ENCODE data around the gene PIP5K1B.

PIP5K1B gene

GRCh38 chr9:68709291-68710110 is 4.5 kb downstream of the PIP5K1B start:
- peak; percentile 14 for DNase-seq

DNA sequence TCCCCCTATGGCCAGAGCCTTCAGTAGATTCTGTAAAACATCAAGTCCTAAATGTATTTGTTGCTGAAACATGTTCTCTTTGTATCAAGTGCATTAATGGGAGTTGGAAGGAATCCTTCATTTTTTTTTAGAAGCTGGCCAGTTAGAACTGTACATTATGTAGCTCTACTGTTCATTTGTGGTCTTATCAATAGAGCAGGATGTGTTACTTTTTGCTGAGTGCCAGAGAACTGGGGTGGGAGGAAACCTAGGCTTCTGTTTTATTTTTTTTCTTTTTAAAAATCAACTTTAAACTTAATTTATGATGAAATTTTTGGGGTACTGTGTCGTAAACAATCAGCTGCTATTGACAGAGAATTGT is 5.1 kb downstream of the PIP5K1B start:
- DNase-seq, result no peak

DNA sequence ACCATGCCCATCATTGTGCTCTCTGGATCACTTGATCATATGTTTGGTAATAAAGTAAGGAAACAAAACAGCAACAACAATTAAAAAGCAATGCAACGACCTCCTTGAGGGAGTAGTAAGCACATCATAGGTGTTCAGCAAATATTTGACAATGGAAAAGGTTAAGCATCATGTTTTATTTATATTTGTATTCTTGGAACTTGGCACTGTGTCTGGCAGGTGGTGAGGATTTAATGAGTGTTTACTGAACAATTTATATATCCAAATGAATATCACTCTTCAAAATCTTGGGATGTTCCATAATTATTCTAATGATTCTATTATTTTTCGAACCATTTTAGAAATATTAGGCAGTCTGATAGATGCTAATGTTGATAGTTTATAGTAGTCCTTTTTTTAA is 6.2 kb downstream of the PIP5K1B start:
- peak; percentile 72 for DNase-seq

DNA sequence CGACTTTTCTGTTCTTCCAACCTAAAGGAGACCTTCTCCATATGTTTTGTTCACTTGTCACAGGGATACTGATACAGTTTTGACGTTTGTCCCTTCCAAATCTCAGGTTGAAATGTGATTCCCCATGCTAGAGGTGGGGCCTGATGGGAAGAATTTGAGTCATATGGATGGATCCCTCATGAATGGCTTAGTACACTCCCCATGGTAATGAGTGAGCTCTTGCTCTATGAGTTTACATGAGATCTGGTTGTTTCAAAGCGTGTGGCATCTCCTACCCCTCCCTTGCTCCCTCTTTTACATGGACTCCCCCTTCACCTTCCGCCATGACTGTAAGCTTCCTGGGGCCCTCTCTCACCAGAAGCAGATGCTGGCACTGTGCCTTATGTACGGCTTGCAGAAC is 6.9 kb downstream of the PIP5K1B start:
- DNase-seq, result peak; percentile 7

GRCh38 chr9:68714416-68715180 is 9.6 kb downstream of the PIP5K1B start:
- DNase-seq, result no peak

GRCh38 chr9:68715181-68715456 is 10.1 kb downstream of the PIP5K1B start:
- DNase-seq, result no peak

- DNase-seq, result peak; percentile 51
Observed at GRCh38 chr9:68717552-68718443, 12.8 kb downstream of the PIP5K1B start.

GRCh38 chr9:68719847-68720246 is 14.8 kb downstream of the PIP5K1B start:
- DNase-seq, result no peak

DNA sequence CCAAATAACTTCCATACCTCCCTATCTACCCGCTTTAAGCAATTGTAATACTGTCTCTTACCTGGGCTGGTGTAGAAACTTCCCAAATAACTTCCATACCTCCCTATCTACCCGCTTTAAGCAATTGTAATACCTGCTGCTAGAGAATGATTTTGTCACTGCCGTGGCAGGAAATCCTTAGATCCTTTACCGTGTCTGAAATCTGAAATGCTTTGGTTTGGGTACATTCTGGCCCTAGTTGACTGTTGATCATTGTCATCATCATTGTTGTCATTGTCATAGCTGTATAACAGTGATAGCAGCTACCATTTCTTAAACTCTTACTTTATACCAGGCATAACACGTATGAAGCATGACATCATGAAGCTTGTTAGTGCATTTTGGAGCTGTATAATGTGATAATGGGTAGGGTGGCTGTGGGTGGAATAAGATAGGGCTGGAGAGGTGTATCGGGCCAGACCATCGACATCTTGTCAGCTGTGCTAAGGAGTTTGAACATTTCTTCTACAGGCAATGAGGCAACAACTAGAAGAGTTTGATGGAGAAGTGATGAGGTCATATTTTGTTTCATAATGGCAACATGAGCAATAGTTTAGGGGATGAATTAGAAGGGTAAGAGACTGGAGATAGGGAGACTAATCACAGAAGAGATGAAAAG is 15.7 kb downstream of the PIP5K1B start:
- no peak for DNase-seq

GRCh38 chr9:68721666-68722330 is 16.8 kb downstream of the PIP5K1B start:
- DNase-seq, result no peak

DNA sequence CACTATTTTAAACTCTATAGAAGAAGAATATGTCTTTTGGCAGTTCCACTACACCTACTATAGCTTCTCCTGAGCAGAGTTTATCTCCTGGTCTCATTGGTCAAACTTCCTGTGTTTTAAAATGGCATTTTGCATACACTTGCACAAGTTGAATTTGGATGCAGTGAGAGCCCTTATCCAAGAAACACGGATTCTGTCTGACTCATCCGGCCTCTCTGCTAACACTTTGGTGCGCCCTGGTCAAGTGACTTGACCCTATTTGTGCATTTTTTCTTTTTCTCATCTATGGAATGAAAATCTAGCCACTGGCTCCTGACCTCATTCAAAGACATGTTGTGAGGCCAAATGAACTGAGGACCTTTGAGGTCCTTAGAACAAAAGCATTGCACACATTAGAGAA is 20.0 kb downstream of the PIP5K1B start:
- DNase-seq, result no peak

DNA sequence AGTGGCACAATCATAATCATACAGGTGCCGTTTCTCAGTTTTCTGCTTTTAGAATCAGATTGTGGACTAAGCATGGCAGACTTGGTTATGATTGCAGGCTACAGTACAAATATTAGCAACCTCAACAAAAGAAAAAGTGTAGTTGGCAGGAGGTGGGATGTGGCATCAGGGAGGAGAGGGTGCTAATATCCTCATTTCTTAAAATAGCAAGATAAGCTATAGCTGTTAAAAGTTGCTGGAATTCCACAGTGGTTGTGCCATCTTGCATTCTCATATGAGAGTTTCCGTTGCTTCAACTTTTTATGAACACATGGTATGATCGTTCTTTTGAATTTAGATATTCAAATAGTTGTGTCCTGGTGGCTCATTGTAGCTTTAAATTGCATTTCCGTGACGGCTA is 21.4 kb downstream of the PIP5K1B start:
- DNase-seq, result no peak

DNA sequence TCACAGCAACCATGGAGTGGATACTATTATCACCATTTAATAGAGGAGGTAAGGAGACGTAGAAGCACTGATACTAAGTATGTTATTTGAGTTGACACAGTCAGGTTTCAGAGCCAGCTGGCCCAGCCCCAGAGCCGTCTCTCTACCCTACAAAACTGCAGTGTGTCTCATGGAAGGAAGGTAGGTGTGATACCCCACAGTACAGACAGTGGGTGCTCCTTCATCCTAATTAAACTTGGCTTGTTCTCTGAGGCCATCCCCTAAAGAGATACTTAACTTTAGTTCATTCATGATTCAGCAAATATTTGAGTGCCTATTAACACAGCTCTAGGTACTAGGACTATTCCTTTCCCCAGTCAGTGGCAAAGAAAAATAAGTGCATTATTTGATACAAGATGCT is 22.6 kb downstream of the PIP5K1B start:
- DNase-seq, result no peak

DNA sequence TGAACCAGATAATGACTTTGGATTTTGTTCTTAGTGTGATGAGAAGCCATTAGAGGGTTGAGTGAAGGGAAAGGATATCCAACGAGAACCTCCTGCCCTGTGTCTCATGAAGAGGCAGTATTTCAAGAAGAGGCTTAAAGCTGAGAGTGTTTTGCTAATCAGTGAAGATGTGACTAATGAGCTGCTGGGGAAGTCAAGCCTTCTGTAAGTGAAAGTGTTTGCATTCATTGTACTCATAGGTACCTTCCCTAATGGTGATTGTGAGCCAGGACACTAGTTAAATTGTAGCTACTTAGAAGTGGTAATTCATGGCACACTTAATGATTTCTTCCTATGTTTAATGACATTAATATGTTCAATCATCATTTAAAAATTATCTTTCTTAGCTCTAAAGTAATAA is 23.7 kb downstream of the PIP5K1B start:
- no peak for DNase-seq

- no peak for DNase-seq
Observed at GRCh38 chr9:68730570-68731235, 25.7 kb downstream of the PIP5K1B start.

DNA sequence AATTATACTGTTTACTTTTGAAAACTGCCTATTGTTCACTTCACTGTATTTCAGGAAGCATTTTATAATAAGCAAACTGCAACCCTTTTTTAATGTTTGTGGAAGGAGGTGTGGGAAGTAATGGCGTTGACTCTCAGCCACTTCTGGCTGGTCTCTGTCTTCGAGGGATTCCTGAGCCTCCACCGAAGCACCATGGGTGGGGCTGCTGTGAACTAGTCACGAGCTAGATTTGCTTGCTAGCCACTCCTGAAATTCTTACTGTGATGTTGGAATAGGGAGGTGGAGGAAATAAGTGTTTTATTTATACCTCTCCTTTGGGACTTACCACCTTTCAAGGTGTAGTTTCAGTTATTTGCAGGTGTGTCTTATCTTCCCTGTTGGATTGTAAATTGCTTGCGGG is 26.8 kb downstream of the PIP5K1B start:
- peak; percentile 22 for DNase-seq

DNA sequence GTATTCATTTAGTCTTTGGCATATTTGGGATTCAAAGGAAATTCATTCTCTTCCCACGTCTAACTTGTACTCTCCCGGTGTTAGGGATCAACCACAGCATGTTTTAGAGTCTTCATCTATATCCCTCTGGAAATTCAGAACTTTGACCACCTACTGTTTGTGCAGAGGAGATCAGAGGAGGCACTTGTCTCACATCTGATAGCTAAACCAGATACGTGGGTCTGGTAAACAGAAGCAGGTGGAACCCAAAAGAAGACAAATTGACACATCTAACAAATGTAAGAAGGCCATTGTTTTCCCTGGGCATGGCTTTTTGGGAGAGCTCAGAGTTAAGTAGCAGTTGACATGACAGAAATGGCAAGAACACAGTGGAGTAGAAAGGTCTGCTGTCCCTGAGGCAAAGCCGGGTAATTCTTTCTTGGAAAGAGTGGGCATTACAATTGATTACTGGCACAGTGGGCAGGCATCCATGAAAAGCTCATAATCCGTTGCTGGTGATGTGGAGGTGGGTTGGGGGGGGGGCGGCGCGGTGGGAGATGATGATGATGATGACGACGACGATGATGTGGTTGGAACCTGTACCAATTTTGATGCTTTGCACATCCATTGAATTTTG is 27.5 kb downstream of the PIP5K1B start:
- no peak for DNase-seq

DNA sequence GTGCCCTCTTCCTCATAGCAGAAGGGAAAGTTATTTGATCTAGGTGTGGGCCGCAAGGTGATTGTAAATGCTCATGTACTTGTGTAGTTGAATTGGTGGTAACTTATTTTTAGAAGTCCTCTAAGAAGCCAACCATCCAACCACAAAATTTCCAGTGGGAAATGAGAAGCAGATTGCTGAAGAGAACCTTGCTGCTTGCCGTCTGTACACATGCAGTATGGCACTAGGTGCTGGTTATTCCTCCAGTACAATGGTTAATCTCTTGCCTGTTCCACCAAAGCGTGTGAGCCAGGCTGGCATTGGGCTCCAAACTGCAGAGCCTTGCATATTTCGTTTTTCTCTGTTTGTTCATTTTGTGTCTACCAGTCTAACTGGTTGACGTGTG is 28.0 kb downstream of the PIP5K1B start:
- DNase-seq, result no peak

DNA sequence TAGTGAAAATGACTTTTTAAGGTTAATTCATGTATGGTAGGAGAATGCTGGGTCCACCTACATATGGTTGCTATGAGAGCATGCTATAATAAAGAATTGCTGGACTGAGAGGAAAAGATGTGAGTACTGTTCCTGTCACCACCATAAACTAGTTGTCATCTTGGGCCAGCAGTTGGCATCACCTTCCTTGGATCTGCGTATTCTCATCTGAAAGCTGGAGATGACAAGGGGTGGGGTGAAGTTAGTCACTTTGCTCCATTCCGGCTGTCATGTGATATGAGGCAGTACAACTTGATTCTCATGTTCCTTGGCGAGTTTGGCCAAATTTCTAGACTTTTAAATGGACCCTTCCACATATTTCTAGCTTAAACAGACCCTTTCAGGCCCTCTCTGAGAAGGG is 33.3 kb downstream of the PIP5K1B start:
- DNase-seq, result no peak

DNA sequence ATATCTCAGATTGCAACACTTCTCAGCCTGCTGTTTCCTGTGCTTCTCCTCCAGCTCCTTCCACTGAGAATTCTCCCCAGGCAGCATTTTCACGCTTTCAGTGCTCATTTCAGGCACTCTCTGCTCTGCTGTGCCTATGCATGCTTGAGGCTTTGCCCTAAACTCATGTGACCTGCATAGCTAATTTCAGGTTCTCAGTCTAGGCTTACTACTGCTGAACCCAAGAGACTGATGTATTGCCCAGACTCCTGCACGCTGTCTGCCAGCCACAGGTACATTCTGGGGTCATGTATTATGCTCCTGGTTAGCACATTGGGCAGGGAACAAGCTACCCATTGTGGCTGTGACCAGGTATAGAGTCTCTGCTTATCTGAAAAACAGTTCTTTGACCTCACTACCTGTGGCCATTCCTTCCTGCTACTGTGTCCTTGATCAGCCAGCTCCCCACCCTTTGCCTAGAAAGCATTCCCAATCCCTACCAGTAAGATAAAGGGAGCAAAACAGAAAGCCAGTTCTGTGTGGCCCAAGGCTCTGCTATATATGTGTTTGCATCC is 34.7 kb downstream of the PIP5K1B start:
- peak; percentile 67 for DNase-seq

GRCh38 chr9:68740561-68740960 is 35.5 kb downstream of the PIP5K1B start:
- DNase-seq, result peak; percentile 95
